Activated CD4-positive, alpha-beta T cell treated with anti-CD3 and anti-CD28 coated beads for 24 hours (primary cell): ENCODE data around the gene TSNAXIP1.
"Not testable (repeated sequence)": the region's sequence is repeated elsewhere in the genome, so short reads cannot be mapped to it uniquely, and the experiment has no call there.

Experiments
- DNase-seq, 2 donors: peaks; one replicate each; pipeline ENCODE4 v3.0.0-alpha.2; 2020; ENCODE audit warnings: low read depth in 2 of 2

TSNAXIP1 gene

DNA sequence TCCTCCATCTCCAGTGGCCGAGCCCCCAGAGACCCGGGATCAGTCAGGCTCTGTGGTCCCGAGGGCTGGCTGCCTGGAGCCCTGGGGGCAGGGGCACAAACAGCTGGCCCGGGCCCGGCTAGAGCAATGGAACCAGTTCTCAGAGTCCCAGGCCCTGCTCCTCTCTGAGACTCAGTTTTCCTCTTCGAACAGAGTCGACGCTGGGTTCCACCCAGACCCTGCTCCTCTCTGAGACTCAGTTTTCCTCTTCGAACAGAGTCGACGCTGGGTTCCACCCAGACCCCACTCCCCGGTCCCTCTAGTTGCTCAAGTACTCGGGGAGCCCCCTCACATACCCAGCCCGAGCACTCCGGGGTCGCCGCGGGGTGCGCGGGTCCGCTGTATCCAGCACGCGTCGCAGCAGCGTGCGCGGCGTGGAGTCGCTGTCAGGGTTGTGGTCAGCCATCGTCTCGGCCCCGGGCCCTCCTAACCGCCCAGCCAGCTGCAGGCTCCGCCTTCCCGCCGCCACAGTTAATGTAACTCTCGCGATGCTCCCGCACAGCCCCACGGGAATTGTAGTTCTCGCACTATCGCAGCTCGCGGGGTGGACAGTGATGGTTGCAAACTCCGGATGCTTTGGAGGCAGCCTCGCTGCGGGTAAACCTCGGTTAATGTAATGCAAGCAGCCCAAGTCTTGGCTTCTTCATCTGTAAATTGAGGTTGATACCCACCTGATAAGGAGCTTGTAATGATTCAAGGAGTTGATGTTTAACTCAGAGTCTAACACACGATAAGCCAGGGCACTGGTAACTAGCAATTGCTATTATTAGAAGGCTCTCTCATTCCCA, 26.9 kb downstream of the TSNAXIP1 start:
- DNase-seq, result peak; percentile 86 to 90

DNA sequence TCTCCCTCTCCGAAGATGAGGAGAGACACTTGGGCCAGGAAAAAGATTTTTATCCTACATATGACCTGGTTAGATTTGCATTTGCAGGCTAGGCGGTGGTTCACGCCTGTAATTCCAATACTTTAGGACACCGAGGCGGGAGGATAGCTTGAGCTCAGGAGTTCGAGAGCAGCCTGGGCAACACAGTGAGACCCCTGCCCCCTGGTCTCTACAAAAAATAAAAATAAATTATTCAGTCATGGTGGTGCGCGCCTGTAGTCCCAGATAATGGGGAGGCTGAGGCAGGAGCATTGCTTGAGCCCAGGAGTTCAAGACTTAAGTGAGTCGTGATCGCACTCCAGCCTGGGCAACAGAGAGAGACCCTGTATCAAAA, 27.5 kb downstream of the TSNAXIP1 start:
- DNase-seq, result no peak

DNA sequence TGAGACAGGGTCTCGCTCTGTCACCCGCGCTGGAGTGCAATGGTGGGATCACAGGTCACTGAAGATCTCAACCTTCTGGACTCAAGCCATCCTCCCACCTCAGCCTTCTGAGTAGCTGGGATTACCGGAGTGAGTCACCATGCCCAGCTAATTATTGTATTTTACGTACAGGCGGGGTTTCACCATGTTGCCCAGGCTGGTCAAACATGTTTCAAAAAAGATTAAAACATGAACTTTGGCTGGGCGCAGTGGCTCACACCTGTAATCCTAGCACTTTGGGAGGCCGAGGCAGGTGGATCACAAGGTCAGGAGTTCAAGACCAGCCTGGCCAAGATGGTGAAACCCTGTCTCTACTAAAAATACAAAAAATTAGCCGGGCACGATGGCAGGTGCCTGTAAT, 30.5 kb downstream of the TSNAXIP1 start:
- DNase-seq, result not testable (repeated sequence)

DNA sequence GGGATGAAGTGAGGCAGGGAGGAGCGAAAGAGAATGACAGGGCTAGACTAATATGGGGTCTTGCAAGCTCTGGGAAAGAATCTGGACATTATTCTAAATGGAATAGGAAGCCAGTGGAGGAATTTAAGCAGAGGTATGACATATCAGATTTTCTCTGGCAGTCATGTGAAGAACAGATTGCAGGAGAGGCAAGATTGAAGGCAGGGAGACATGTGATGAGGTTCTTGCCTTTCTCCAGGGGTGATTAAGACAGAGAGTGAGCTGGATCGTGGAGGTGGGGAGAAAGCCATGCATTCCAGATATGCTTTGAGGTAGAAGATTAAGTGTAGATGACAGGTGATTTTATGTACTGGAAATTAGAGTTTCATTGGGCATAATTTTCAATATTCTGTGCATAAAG, 31.1 kb downstream of the TSNAXIP1 start:
- no peak for DNase-seq

DNA sequence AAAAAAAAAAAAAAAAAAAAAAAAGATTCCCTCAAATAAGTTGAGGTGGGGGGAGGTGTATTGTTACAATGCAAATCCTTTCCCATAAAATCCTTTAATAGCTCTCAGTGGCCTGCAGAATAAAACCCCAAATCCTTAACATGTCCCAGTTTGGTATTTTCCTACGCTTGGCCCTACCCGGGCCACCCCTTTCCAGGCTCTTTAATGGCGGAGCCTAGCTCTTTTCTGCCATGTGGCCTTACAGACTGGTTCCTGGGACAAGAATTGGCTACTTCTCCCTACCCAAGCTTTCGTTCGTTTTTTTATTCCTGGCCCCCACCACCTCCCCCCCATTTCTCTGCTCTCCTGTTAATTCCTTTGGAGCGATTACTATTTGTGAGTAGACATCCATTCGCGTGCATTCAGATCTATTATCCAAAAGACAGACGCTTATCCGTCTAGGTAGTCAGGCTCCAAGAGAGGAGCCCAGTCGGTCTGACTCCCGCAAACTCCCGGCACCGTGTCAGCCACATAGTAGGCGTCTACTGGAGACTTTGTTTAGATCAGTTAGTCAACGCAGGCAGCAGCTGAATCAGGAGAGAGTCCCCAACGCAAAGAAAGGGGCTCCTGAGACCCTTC, 34.6 kb downstream of the TSNAXIP1 start:
- no peak for DNase-seq

DNA sequence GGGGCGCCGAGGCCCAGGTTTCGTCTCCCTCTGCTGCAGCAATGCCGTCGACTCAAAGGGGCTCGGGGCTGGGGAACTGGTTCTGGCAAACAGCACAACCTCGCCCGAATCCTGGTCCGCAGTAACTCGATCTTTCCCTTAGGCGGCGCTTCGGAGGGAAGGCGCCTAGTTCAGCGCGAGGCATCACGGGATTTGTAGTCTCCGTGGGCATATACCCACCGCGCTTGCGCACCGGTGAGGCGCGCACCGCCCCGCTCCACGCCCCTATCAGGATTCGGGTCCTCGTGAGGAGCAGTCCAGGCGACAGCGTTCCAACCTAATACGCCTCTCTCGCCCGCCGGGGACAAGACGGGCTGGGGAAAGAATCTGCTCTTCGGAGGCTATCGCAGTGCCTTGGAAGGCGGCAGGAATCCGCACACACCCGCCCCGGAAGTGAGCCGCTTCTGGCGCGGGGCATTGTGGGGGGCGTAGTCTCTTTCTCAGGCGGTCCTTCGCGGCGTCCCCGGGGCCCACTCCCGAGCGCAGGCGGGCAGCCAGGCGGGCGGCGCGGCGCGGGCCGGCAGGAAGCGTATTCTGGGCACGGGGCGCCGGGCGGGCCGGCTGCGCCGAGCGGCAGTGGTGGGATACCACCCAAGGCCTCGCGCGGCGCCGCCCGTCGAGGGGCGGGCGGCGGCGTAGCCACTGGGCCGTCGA, 35.3 kb downstream of the TSNAXIP1 start, which contains the start of gene THAP11:
Gene THAP11 (plus strand): TSS at position 505 of the 693 bp plus-strand sequence. CDS start 235 bp downstream, outside the sequence.
- peak; percentile 92 to 93 for DNase-seq

DNA sequence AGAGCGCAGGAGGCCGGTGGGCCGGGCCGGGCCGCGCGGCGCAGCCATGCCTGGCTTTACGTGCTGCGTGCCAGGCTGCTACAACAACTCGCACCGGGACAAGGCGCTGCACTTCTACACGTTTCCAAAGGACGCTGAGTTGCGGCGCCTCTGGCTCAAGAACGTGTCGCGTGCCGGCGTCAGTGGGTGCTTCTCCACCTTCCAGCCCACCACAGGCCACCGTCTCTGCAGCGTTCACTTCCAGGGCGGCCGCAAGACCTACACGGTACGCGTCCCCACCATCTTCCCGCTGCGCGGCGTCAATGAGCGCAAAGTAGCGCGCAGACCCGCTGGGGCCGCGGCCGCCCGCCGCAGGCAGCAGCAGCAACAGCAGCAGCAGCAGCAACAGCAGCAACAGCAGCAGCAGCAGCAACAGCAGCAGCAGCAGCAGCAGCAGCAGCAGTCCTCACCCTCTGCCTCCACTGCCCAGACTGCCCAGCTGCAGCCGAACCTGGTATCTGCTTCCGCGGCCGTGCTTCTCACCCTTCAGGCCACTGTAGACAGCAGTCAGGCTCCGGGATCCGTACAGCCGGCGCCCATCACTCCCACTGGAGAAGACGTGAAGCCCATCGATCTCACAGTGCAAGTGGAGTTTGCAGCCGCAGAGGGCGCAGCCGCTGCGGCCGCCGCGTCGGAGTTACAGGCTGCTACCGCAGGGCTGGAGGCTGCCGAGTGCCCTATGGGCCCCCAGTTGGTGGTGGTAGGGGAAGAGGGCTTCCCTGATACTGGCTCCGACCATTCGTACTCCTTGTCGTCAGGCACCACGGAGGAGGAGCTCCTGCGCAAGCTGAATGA, 36.0 kb downstream of the TSNAXIP1 start:
- peak; percentile 31 to 40 for DNase-seq

DNA sequence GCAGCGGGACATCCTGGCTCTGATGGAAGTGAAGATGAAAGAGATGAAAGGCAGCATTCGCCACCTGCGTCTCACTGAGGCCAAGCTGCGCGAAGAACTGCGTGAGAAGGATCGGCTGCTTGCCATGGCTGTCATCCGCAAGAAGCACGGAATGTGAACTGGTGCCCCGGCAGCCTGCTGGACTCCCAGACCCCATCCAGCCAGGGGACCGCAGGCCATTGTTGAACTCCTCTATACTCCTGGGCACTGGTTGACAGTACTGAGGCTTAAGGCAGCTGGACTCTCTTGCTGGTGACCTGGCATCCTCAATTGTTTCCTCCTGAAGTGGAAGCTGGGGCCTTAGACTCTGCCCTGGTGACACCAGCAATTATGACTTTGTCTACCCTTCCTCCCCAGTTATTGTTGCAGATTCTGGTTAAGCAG, 36.7 kb downstream of the TSNAXIP1 start:
- DNase-seq, result no peak

DNA sequence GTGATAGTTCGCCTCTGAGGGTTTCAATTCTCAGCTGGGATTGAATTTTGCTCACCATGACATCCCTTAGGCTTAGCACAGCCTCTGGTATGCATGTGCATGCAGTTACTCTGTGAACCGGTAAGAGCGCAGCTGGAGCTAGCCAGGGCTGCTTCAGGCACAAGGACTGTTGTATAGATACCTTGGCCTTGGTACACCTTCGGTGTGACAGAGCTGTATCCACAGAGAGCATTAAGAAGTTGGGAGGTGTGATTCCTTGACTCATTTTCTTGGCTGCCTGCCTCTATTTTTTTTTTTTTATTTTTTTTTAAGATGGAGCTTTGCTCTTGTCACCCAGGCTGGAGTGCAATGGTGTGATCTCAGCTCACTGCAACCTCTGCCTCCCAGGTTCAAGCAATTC, 37.8 kb downstream of the TSNAXIP1 start:
- DNase-seq, result no peak

DNA sequence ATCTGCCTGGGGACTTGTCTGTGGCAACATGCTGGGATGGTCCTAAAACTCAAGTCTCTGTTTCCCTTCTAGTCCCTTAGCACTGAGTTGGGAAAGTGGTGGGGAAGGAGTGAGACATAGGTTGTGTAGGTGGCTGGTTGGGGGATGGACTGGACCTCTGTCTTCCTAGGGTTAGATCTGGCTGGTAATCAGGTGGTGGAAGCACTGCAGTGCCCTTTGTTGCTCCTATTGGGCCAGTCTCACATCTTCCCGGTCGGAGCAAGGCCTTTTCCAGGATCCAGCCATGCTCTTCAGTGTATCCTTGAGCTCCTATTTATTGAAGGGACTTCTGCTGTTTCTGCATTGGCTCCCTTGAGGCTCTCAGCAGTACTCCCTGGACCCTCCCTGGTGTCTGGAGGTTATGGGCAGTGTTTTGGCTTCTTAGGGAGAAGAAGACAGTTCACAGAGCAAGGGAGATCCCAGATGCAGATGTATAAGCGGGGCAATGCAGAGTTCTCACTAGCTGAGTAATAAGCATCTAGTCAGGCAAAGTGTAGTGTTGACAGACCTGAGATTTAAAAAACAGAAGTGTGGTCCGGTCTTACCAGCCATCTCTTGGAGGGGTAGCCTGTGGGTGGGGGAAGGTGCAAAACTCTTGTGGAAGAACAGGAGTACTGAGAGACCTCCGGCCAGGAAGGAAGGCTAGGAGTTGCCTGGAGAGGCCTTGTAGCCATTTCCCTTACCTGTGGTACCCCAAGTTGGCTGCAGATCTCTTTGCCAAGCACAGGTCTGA, 38.8 kb downstream of the TSNAXIP1 start:
- no peak for DNase-seq

DNA sequence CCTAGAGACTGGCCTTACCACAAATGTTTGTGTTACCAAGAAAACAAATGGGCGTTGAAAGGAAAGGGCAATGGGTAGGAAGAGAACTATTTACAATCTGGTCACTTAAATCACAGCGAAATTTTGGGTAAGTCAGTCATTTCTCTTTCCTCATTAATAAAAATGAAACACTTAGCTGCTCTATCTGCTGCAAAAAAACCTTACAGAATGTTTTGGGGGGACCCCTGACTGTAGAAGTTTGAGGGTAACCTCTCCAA, 39.3 kb downstream of the TSNAXIP1 start:
- DNase-seq, result no peak

DNA sequence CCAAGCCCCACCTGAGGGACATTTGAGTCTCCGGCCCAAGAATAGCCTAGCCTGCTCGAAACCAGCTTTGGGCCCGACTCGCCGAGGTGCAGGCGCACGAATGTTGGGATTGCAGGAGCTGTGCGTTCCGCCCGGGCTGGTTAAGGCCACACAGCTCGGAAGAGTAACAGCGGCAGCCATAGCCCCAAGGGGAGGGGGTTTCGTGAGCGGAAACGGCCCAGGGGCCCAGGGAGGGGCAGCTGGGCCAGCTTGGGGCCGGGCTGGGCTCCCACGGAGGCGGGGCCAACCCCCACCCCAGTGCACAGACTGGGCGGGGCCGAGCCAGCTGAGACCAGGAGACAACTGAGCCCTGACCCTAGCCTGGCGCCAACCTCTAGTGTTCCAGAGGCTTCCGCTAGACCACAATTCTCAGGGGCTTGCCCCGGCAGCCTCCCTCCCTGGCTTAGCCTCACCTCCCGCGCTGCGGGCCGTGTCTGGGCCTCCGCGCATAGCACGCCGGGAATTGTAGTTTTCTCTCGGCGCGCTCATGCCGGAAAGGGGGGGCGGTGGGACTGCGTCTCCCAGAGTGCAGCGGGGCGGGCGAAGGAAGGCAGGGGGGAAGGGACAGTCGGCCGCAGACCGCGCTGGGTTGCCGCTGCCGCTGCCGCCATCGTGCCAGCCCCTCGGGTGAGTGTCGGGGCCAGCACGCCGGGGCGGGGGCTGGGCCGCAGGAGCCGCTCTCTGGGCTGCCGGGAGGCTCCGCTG, 39.8 kb downstream of the TSNAXIP1 start, which contains the start of gene NUTF2:
Gene NUTF2 (plus strand): TSS at position 614 of the 744 bp plus-strand sequence. CDS start 18,198 bp downstream, outside the sequence.
- peak; percentile 94 for DNase-seq

DNA sequence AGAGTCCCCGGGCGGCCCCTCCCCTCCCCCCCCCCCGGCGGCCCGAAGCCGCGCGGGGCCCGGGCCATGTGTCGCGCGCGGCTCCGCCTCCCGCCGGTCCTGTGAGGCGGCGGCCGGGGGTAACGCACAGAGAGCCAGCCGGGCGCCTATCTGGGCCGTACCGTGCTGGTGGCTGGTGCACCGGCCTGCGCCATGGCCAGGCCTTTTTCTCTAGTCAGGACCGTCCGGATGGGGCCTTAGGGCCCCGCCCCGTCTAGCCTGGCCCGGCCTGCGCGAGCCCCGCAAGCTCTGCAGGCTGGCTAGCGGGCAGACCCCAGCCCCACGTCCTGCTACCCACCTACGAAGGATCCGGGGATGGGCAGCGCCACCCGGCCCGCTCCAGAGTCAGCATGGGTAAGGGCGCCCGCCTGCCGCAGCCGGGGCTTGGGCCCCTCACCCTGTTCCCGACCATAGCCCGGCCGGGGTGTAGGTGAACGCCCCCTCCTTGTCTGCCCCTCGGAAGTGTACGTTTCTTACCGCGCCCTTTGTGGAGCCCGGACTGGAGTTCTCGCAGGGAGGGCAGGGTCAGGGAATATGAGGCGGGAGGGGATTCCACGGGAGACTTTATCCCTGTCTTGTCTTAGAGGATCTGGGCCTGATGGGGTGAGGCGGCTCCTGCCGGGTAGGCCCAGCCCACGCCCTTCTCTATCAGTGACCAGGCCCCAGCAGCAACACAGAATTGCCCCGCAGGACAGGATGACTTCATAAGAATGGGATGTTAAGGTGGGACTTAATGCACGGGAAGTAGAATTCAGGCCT, 40.6 kb downstream of the TSNAXIP1 start, which contains the start of gene CENPT:
Gene CENPT (minus strand): TSS at position 630 of the 798 bp plus-strand sequence. CDS start 13,834 bp downstream, outside the sequence.
- peak in 1 of 2 donors; percentile 24 for DNase-seq

DNA sequence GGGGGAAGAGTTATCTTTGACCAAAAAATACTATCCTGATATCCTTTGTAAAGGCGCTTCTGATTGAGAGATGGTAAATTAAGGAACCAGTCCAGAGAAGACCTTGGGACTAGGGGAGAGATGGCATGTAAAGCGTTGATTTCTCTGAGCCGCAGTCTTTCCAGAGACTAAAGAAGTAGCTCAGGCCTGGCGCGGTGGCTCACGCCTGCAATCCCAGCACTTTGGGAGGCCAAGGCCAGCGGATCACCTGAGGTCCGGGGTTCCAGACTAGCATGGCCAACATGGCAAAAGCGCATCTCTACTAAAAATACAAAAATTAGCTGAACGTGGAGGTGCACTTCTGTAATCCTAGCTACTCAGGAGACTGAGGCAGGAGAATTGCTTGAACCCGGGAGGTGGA, 41.4 kb downstream of the TSNAXIP1 start:
- DNase-seq, result no peak

DNA sequence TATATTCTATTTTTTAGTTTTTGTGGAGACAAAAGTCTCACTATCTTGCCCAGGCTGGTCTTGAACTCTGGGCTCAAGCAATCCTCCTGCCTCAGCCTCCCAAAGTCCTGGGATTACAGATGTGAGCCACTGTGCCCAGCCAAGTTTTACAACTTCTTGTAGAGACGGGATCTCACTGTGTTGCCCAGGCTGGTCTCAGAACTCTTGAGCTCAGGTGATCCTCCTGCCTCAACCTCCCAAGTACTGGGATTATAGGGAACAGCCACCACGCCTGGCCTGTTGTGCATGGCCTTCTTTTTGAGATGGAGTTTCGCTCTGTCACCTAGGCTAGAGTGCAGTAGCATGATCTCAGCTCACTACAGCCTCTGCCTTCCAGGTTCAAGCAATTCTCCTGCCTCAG, 47.0 kb downstream of the TSNAXIP1 start:
- DNase-seq, result no peak

DNA sequence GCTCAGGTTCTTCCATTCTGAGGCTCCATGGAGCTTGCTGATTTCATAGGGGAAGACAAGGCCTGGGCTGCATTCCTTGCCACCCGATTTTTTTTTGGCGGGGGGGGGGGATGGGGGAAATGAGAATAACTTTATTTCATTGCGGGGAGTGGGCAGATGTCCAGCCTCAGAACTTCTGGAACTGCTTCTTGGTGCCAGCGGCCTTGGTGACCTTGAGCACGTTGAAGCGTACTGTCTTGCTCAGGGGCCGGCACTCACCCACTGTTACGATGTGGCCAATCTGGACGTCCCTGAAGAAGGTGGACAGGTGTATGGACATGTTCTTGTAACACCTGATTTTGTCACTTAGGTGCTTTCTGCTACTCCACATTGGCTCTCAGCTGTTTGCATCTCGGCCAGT, 49.1 kb downstream of the TSNAXIP1 start:
- DNase-seq, result no peak

DNA sequence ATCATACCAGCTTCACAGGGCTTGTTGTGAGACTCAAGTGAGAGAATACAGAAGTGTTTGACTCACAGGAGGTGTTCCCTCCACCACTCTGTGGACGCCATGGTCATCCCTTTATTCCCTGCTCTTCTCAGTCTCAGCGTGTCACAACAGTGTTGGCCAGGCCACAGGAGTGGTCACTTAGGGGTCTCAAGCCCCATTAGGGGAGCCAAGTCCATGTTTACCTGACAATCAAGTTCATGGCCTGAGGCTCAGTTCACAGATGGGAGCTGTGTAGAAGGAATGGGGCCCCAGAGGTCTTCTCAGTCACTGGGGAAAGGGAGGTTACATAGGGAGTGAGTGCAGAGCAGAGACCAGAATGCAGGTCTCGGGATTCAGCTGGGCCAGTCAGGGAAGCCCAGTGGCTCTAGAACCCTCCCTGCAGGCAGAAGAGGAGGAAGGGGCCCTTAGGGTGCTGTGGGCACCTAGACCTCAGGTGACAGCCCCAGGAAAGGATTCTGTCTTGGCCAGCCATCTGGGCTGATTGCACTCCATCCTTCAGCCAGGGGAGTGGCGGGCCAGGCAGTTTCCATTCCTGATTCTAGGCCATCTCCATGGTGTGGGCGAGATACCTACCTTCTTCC, 50.3 kb downstream of the TSNAXIP1 start:
- DNase-seq, result no peak

DNA sequence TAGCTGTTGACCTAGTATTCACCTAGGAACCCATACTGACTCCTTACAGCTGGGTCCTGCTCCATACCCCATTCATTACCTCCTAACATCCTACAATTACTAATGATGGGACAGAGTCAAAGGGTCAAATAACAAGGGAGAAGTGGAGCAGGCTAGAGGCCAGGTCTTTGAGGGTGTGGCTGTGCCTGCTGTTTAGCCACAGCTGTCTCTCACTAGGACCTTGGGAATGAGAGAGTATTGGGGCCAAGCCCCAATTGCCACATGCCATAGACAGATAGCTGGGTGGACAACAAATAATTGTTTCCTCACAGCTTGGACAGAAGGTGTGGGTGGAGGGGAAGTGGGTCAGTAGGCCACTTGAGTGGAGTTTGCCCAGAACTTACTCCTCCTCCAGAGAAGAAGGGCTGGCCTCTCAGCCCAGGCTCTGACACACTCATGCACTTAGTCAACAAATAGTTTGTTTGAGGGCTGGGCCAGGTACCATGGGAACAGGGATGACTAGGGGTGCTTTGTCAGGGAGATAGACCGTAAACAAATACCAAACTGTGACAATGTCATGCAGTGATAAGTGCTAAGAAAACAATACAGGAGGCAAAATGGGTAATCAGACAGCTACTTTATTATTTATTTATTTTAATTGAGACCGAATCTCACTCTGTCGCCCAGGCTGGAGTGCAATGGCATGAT, 51.0 kb downstream of the TSNAXIP1 start:
- no peak for DNase-seq
